Thymus (tissue), 11 donors: ENCODE results near the gene NCEH1. TPM values are rescaled to one million over a fixed set of nuclear protein-coding genes. Genes with fewer than 3 reads are reported as not detected.

Experiments
- DNase-seq, 9 donors: peaks; one replicate each; pipeline ENCODE4 v3.0.0-alpha.2; 2013; ENCODE audit warnings: low spot score in 9 of 9, low read depth in 6 of 9, missing footprints in 1 of 9
- H3K27ac ChIP-seq, 2 donors: one replicate each; pipeline ENCODE4 v1.5.1; 2013; ENCODE audit warnings: control low read depth in 1 of 2, low read depth in 1 of 2, low read length in 1 of 2, mild to moderate bottlenecking in 1 of 2, moderate library complexity in 1 of 2
- H3K27me3 ChIP-seq, 2 donors: one replicate each; pipeline ENCODE4 v1.5.1; 2013; ENCODE audit warnings: low read length in 1 of 2; ENCODE audit not compliant: control insufficient read depth in 2 of 2, insufficient read depth in 1 of 2
- H3K36me3 ChIP-seq, 2 donors: one replicate each; pipeline ENCODE4 v1.5.1; 2013; ENCODE audit warnings: low read length in 1 of 2, mild to moderate bottlenecking in 1 of 2, moderate library complexity in 1 of 2; ENCODE audit not compliant: control insufficient read depth in 2 of 2, insufficient read depth in 2 of 2
- H3K4me1 ChIP-seq, 2 donors: one replicate each; pipeline ENCODE4 v1.5.1; 2013; ENCODE audit warnings: low read length in 2 of 2; ENCODE audit not compliant: control insufficient read depth in 2 of 2, insufficient read depth in 2 of 2
- H3K4me3 ChIP-seq, 2 donors: one replicate each; pipeline ENCODE4 v1.5.1; 2013; ENCODE audit warnings: low read length in 2 of 2, control low read depth in 1 of 2, mild to moderate bottlenecking in 1 of 2
- H3K9me3 ChIP-seq, 2 donors: one replicate each; pipeline ENCODE4 v1.5.1; 2013; ENCODE audit warnings: low read length in 1 of 2, mild to moderate bottlenecking in 1 of 2; ENCODE audit not compliant: control insufficient read depth in 2 of 2, insufficient read depth in 1 of 2
- WGBS: extraction: QIAGEN DNeasy Blood & Tissue Kit; methylation state at CpG from one replicate; pipeline ENCODE4 v1.1.7; 2013; 5-methylcytosine and 5-hydroxymethylcytosine counted together
- polyA plus RNA-seq: library from polyadenylated mRNA; stranded (reverse); fragments of 200-250 nt; gene quantifications from one replicate; pipeline ENCODE4 v1.2.3, GENCODE V29; 2013
- total RNA-seq: library from RNA; stranded (reverse); fragments of 120-200 nt; gene quantifications from one replicate; pipeline ENCODE4 v1.2.4, GENCODE V29; 2013
- donor health status: healthy.

NCEH1 gene
- total and polyA plus RNA-seq, 2 donors = 3.0 to 4.4 TPM

DNA sequence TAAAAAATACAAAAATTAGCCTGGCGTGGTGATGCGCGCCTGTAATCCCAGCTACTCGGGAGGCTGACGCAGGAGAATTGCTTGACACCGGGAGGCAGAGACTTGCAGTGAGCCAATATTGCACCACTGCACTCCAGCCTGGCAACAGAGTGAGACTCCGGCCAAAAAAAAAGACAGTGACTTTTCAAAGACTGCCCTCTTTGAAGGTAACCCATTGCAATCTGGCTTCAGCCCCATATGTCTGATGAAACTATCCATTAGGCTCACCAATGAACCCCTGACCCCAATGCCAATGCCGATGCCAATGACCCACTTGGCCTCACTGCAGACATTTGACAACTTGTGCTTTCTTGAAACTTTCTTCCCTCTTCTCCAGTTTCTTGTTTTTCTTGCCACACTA lies 54.3 kb downstream of the NCEH1 start:
- 98% methylated on average over 8 of the region's 8 CpGs for whole genome bisulfite sequencing
- DNase-seq = no peak
- no peak overlapping the region for H3K4me3 ChIP-seq
- peaks cover 0 to 3% of the 10 kb centered on the region in 2 donors for H3K9me3 ChIP-seq
- H3K27ac ChIP-seq = no peak overlapping the region
- no peaks in the 10 kb centered on the region for H3K36me3 ChIP-seq
- H3K27me3 ChIP-seq = no peaks in the 10 kb centered on the region
- peaks cover 0 to 11% of the 10 kb centered on the region in 2 donors for H3K4me1 ChIP-seq

DNA sequence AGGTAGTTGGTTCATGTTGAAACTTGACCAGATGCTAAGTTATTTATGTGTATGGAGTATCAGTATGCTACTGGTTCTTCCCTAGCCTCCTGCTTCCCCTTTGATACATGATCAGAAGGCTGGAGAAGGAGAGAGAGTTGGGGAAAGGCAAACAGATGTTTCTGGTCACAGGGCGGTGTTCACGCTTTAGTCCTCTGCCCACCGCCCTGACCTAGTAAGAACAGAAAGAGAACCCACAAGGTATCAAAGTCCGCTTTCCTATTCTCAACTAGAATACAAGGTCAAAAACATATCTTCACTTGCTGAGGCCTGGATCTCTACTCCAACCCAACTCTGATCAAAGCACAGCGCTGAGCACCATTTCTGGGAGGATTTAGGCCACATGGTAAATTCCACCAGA lies 55.5 kb downstream of the NCEH1 start:
- no peak for DNase-seq
- H3K27ac ChIP-seq = no peak overlapping the region
- H3K9me3 ChIP-seq = peaks cover 0 to 3% of the 10 kb centered on the region in 2 donors
- H3K4me1 ChIP-seq = peaks cover 0 to 11% of the 10 kb centered on the region in 2 donors
- H3K27me3 ChIP-seq = no peaks in the 10 kb centered on the region
- no peaks in the 10 kb centered on the region for H3K36me3 ChIP-seq
- 97% methylated on average over 5 of the region's 5 CpGs for WGBS
- H3K4me3 ChIP-seq = no peak overlapping the region

DNA sequence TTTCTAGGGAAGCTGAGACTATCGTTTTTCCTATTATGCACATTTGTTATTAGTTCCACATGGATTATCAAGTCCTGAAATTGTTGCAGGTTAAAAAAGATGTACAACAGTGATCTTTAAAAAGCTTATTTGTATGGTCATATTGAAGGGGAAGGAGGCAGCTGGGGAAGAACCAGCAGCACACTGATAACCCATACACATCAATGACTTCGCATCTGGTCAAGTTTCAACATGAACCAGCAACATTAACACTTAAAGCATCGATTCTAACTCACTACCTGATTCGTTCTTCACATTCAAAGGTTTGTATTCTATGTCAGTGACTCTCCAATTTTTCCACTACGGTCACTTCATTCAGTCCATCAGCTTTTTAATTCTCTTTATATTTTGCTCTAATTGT lies 56.4 kb downstream of the NCEH1 start:
- Histone ChIP-seq H3K4me1 (peaks cover 0 to 11% of the 10 kb centered on the region in 2 donors), H3K27me3 (no peaks in the 10 kb centered on the region), H3K27ac (no peak overlapping the region), H3K9me3 (peaks cover 0 to 3% of the 10 kb centered on the region in 2 donors), H3K36me3 (no peaks in the 10 kb centered on the region), H3K4me3 (no peak overlapping the region)
- WGBS = 96% methylated on average over 5 of the region's 5 CpGs
- no peak for DNase-seq

DNA sequence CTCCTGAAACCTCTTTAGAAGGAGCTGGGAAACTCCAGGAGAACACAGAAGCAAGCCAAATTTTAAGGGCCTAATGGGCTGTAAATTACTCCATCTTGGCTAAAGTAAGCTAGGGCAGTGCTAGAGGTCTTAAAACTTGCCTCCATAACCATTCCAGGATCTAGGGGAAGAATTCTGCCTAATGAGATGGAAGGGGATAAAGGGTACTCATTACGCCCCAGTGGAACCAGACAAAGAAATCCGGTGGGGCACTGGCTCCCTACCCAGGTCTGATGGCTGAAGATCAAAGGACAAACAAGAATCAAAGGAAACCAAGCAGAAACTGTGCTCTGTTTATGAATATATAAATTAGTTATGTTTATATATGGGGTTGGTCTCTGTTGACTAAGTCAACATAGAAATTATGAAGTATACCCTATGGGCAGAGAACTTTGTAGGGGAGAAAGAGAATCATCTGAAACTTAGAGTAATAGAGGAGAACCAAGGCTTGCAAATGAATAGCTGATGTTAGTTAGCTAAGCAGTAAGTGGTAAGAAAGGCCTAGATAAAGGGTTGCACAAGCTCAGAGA lies 57.8 kb downstream of the NCEH1 start:
- Histone ChIP-seq H3K9me3 (peaks cover 0 to 3% of the 10 kb centered on the region in 2 donors), H3K27ac (no peak overlapping the region), H3K4me3 (no peak overlapping the region), H3K4me1 (peaks cover 0 to 9% of the 10 kb centered on the region in 2 donors), H3K27me3 (no peaks in the 10 kb centered on the region), H3K36me3 (no peaks in the 10 kb centered on the region)
- DNase-seq = no peak
- 94% methylated on average over 2 of the region's 2 CpGs for WGBS

DNA sequence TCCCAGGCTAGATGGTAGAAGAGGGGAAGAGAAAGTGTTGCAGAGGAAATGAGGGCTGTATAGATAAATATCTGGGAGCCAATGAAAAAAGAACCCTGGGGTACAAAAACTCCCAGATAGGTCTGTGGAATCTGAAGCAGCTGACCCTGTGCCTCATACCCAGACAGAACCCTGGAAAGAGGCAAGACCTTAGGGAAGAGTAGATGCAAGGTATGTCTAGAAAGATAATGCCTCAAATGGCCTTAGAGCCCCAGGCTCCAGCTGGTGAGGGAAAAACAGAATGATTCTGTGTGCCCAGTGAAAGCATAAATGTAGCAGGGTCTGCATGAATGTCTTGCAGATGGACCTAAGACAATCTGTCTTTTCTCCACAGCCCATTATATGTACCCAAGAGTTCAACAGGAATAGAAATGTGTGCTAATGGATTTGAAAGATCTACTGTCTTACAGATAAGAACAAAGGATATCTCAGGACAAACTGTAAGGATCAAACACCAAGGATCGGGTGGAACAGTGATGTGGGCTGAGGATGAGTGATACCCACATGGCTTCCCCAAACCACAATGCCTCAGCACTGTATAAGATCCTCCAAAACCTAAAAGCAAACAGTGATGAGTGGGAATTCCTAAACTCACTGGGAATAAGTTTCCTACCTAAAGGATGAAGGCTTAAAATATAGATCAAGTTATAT lies 58.8 kb downstream of the NCEH1 start:
- H3K4me3 ChIP-seq = no peak overlapping the region
- no peaks in the 10 kb centered on the region for H3K27me3 ChIP-seq
- peaks cover 0 to under 1% of the 10 kb centered on the region in 2 donors for H3K4me1 ChIP-seq
- DNase-seq = no peak
- 0% methylated on average over 1 of the region's 1 CpG for WGBS
- no peaks in the 10 kb centered on the region for H3K36me3 ChIP-seq
- no peak overlapping the region for H3K27ac ChIP-seq
- H3K9me3 ChIP-seq = peaks cover 0 to 3% of the 10 kb centered on the region in 2 donors

DNA sequence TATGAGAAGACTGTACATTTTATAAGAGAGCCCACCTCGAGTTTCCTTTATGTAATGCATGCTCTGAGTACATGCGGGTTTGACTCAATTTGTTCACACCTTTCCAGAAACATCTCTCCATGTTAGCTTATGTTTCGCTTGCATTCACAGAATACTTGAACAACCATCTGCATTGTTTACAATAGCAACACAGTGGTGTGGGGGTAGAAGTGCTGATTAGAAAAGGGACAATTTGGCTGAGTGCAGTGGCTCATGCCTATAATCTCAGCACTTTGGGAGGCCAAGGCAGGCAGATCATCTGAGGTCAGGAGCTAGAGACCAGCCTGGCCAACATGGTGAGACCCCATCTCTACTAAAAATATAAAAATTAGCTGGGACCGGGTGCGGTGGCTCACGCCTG lies 60.9 kb downstream of the NCEH1 start:
- no peak for DNase-seq
- Histone ChIP-seq H3K27me3 (no peaks in the 10 kb centered on the region), H3K4me3 (no peak overlapping the region), H3K36me3 (no peaks in the 10 kb centered on the region), H3K9me3 (no peaks in the 10 kb centered on the region), H3K27ac (no peak overlapping the region), H3K4me1 (no peaks in the 10 kb centered on the region)
- 98% methylated on average over 6 of the region's 6 CpGs for WGBS

DNA sequence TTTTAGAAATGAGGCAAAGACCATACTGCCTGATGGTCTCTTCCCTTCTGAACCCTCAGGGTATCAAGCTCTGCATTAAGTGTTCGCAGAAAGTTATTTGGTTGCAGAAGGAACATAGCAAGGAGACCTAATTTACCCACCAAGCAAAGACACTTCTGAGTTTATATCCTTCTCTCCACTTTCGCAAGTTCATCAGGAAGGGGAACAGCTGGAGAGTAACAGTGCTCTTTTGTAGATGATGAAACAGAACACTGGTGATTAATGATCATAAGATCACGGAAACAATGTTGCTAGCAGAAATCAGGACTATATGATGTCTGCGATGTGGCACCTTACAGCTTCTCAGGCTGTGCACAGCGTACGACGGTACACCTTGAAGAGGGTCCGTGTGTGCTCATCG lies 62.1 kb downstream of the NCEH1 start:
- 99% methylated on average over 9 of the region's 9 CpGs for WGBS
- Histone ChIP-seq H3K9me3 (no peaks in the 10 kb centered on the region), H3K27me3 (no peaks in the 10 kb centered on the region), H3K4me3 (no peak overlapping the region), H3K27ac (no peak overlapping the region), H3K36me3 (peaks cover 0 to 2% of the 10 kb centered on the region in 2 donors), H3K4me1 (no peaks in the 10 kb centered on the region)
- DNase-seq = no peak

DNA sequence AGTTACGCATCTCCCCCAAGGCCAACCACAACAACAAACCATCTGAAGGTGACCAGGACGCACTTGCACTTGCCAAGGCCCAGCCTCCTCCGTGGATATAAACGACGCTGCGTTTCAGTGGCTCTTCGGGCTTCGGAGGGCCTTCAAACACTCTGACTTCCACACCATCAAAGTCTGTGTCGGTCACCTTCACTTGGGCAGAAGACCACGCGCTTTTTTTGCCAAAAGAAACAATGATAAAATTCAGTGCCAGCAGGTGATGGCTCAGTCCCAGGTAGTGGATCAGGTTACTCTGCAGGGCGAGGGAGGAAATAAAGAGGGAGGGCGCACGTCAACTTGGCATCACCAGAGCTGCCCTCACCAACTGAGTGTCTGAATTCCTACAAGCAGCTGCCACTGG lies 63.0 kb downstream of the NCEH1 start:
- no peaks in the 10 kb centered on the region for H3K4me1 ChIP-seq
- no peaks in the 10 kb centered on the region for H3K9me3 ChIP-seq
- no peak overlapping the region for H3K4me3 ChIP-seq
- H3K36me3 ChIP-seq = peaks cover 0 to 2% of the 10 kb centered on the region in 2 donors
- no peak for DNase-seq
- no peaks in the 10 kb centered on the region for H3K27me3 ChIP-seq
- 93% methylated on average over 14 of the region's 14 CpGs for WGBS
- H3K27ac ChIP-seq = no peak overlapping the region

DNA sequence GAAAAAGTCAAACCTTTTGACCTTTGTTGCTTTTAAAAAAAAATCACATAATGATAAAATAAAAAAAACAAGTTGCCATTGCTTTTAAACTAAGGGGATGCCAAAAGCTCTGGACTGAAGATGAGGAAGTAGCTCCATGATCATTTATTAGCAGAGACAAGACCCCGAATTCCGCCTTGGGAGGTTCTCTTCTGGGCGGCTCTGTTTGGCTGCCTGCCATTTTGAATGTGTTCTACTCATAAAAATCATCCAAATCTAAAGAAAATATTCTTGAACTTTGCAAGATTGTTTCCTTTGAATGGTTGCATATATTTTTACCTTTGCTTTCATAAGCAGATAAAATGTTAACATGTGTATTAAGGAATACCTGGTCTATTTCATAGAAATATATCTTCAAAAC lies 63.8 kb downstream of the NCEH1 start:
- WGBS = 98% methylated on average over 3 of the region's 3 CpGs
- Histone ChIP-seq H3K4me3 (no peak overlapping the region), H3K27me3 (no peaks in the 10 kb centered on the region), H3K27ac (no peak overlapping the region), H3K4me1 (no peaks in the 10 kb centered on the region), H3K9me3 (no peaks in the 10 kb centered on the region), H3K36me3 (peaks cover 0 to 2% of the 10 kb centered on the region in 2 donors)
- DNase-seq = no peak
